Hepatocyte (in vitro differentiated cells): ENCODE data around the gene C17orf78. TPM values are rescaled to one million over a fixed set of nuclear protein-coding genes. Genes with fewer than 3 reads are reported as not detected.
A peak's percentile ranks its signal among the peaks of the same experiment; 100 is the strongest.
"Not testable (repeated sequence)": the region's sequence is repeated elsewhere in the genome, so short reads cannot be mapped to it uniquely, and the experiment has no call there.

Source experiments
- DNase-seq: peaks from one replicate; pipeline ENCODE4 v3.0.0-alpha.2; 2016; ENCODE audit warnings: low spot score
- H2AFZ ChIP-seq: fragments of 200-600 bp; sonication (generic); 2 replicates; pipeline ENCODE4 v1.6.0; 2016; ENCODE audit warnings: antibody characterized with exemption, mild to moderate bottlenecking
- H3K27ac ChIP-seq: fragments of 200-600 bp; sonication (generic); 2 replicates; pipeline ENCODE4 v1.5.1; 2016; ENCODE audit warnings: mild to moderate bottlenecking
- H3K27me3 ChIP-seq: fragments of 200-600 bp; sonication (generic); 2 replicates; pipeline ENCODE4 v1.6.1; 2016
- H3K36me3 ChIP-seq: fragments of 200-600 bp; sonication (generic); replicated peaks from 2 replicates; pipeline ENCODE4 v1.5.1; 2016; ENCODE audit warnings: low read depth; ENCODE audit not compliant: insufficient read depth
- H3K4me1 ChIP-seq: fragments of 200-600 bp; sonication (generic); 2 replicates; pipeline ENCODE4 v1.5.1; 2016; ENCODE audit warnings: mild to moderate bottlenecking, moderate library complexity; ENCODE audit not compliant: insufficient read depth
- H3K4me2 ChIP-seq: fragments of 200-600 bp; sonication (generic); 2 replicates; pipeline ENCODE4 v1.6.0; 2016
- H3K4me3 ChIP-seq: fragments of 200-600 bp; sonication (generic); 2 replicates; pipeline ENCODE4 v1.5.1; 2016; ENCODE audit warnings: mild to moderate bottlenecking
- H3K79me2 ChIP-seq: fragments of 200-600 bp; sonication (generic); 2 replicates; pipeline ENCODE4 v1.6.0; 2017; ENCODE audit warnings: mild to moderate bottlenecking
- H3K9me2 ChIP-seq: fragments of 200-600 bp; sonication (generic); replicated peaks from 2 replicates; pipeline ENCODE4 v1.6.0; 2017; ENCODE audit warnings: mild to moderate bottlenecking; ENCODE audit not compliant: insufficient read depth
- H3K9me3 ChIP-seq: fragments of 200-600 bp; sonication (generic); 2 replicates; pipeline ENCODE4 v1.5.1; 2016; ENCODE audit warnings: low read depth, mild to moderate bottlenecking
- H4K20me1 ChIP-seq: fragments of 200-600 bp; sonication (generic); 2 replicates; pipeline ENCODE4 v1.6.0; 2016; ENCODE audit warnings: mild to moderate bottlenecking; ENCODE audit not compliant: insufficient read depth, poor library complexity, severe bottlenecking
- CTCF ChIP-seq: fragments of 200-600 bp; sonication (generic); IDR thresholded peaks from 2 replicates; pipeline ENCODE4 v1.5.1; 2016; ENCODE audit warnings: antibody characterized with exemption, mild to moderate bottlenecking; ENCODE audit not compliant: poor library complexity
- EZH2 ChIP-seq: fragments of 200-600 bp; sonication (generic); IDR thresholded peaks from 2 replicates; pipeline ENCODE4 v1.6.1; 2016; ENCODE audit warnings: antibody characterized with exemption, mild to moderate bottlenecking, borderline replicate concordance
- EZH2phosphoT487 ChIP-seq: fragments of 200-600 bp; sonication (generic); IDR thresholded peaks from one replicate; pipeline ENCODE4 v1.6.1; 2018; ENCODE audit warnings: antibody characterized with exemption, mild to moderate bottlenecking, low read depth, moderate library complexity; ENCODE audit not compliant: unreplicated experiment, severe bottlenecking
- WGBS: methylation state at CpG from one replicate; pipeline ENCODE4 v1.1.6; 2016; ENCODE audit warnings: low lambda C conversion rate; ENCODE audit errors: missing lambda C conversion rate; 5-methylcytosine and 5-hydroxymethylcytosine counted together
- polyA plus RNA-seq: library from polyadenylated mRNA; unstranded; fragments of >200 nt; fragmentation: Nextera tagmentation; extraction: Ambion mirVana; gene quantifications from 2 replicates; pipeline ENCODE4 v1.2.1, GENCODE V29; 2016
- total RNA-seq: library from RNA; depleted of rRNA; stranded (reverse); fragments of >200 nt; gene quantifications from 2 replicates; pipeline ENCODE4 v1.2.3, GENCODE V29; 2014

Gene C17orf78
- total and polyA plus RNA-seq, 2 experiments from 2014 or later, result not detected

DNA sequence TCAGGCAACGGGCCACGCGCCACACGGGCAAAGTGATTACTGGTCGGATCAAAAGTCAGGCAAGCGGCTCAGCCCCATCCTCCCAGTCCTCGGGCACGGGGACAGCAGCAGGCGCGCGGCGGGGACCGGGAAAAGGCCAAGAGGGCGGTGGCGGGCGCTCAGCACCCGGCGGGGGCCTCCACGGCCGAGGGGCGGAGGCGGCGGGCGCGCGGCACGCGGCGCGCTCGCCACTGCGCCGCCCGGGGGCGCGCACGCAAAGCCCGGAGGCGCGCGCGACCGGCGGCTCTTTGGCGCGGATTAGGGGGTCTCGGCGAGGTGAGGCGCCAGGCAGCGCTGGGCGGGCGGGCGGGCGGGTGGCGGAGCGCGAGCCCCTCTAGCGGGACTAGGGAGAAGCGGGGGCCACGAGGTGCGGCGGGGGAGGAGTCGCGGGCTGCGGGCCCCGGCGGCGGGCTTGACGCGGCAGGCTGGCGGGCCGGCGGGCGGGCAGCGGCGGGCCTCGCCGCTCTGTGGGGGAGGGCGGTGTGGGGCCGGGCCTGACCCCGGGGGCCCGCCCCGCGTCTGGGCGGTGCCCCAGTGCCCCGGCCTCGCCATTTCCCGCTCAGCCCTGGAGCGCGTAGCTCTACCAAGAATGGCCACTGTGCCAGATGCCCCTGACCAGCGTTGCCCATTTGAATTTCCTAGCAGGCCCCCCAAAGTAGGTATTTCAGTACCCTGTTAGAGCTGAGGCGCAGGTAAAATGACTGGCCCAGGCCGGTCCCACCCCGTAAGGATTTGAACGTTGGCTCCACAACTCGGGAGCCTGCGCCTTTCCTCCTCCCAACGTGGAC, 31.1 kb downstream of the C17orf78 start, which contains the start of the genes ACACA and TADA2A:
TSS of gene ACACA (minus strand) at position 202 of the 827 bp plus-strand sequence. CDS start 537 bp downstream, outside the sequence.
TSS of gene TADA2A (plus strand) at position 252 of the 827 bp plus-strand sequence. CDS start 4,480 bp downstream, outside the sequence.
- Histone ChIP-seq H3K79me2 (peaks cover 40% of the 10 kb centered on the region), H3K4me3 (peak within 1 kb of the TSS; percentile 75), H4K20me1 (no peaks in the 10 kb centered on the region), H3K9me3 (no peaks in the 10 kb centered on the region), H3K9me2 (no peaks in the 10 kb centered on the region), H2AFZ (peak within 1 kb of the TSS; percentile 100), H3K27me3 (no peaks in the 10 kb centered on the region), H3K4me1 (no peaks in the 10 kb centered on the region), H3K27ac (peak within 1 kb of the TSS; percentile 96), H3K4me2 (peak within 1 kb of the TSS; percentile 83), H3K36me3 (no peaks in the 10 kb centered on the region)
- WGBS, result under 1% methylated on average over 22 of the region's 98 CpGs
- TF ChIP-seq EZH2phosphoT487, result no peak
- TF ChIP-seq CTCF, result no peak
- TF ChIP-seq EZH2, result no peak
- peak; percentile 92 for DNase-seq

GRCh38 chr17:37408145-37408479, 32.3 kb downstream of the C17orf78 start:
- not testable (repeated sequence) for H3K4me1 ChIP-seq, DNase-seq, H4K20me1 ChIP-seq, H2AFZ ChIP-seq, H3K36me3 ChIP-seq, H3K4me3 ChIP-seq, H3K9me3 ChIP-seq, H3K27ac ChIP-seq, H3K27me3 ChIP-seq, H3K9me2 ChIP-seq
- Histone ChIP-seq H3K4me2 (peak overlapping the region; percentile 83), H3K79me2 (peaks cover 40% of the 10 kb centered on the region)
- WGBS, result 95% methylated on average over 13 of the region's 13 CpGs

DNA sequence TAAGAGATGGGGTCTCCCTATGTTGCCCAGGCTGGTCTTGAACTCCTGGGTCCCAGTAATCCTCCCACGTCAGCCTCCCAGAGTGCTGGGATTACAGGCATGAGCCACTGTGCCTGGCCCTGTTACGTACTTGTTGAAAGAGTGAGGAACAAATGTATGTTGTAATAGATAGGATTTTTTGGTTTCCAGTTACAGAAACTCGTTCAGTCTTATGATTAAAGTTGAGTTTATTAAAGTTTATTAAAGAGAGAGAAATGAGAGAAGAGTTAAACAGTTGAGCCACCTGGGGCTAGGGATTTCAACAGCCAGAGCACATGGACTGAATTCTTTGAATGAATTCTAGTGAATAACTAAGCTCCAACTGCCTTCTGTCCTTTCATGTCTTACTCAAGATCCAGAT, 34.6 kb downstream of the C17orf78 start:
- Histone ChIP-seq H3K27ac (no peak overlapping the region), H3K27me3 (no peaks in the 10 kb centered on the region), H4K20me1 (no peaks in the 10 kb centered on the region), H3K36me3 (no peaks in the 10 kb centered on the region), H2AFZ (no peak overlapping the region), H3K79me2 (peaks cover 34% of the 10 kb centered on the region), H3K9me2 (no peaks in the 10 kb centered on the region), H3K4me1 (no peaks in the 10 kb centered on the region), H3K9me3 (no peaks in the 10 kb centered on the region), H3K4me3 (no peak overlapping the region), H3K4me2 (no peak overlapping the region)
- 84% methylated on average over 3 of the region's 3 CpGs for WGBS
- no peak for DNase-seq
- no peak for TF ChIP-seq EZH2
- TF ChIP-seq EZH2phosphoT487, result no peak
- TF ChIP-seq CTCF, result no peak

DNA sequence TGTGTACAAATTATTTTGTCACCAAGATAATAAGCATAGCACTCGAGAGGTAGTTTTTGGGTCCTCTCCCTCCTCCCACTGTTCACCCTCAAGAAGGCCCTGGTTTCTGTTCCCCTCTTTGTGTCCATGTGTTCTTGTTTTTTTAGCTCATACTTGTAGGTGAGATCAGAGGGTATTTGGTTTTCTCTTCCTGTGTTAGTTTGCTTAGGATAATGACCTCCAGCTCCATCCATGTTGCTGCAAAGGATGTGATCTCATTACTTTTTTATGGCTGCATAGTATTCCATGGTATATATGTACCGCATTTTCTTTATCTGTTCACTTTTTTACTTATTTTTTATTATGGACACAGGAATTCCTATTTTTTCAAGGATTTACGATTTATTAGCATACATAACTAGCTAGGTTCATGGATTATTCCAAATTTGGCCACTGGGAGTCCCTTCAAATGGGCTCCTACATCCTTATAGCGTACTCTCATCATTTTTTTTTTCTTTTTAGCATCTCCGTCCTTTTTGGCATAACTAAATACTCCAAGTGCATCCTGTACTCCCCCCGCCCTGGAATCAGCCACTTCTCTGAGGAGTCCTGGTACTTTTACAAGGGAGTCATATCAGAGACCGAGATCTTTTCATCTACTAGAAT, 38.2 kb downstream of the C17orf78 start:
- Histone ChIP-seq H3K9me3 (no peaks in the 10 kb centered on the region), H3K4me2 (no peak overlapping the region), H3K4me1 (no peaks in the 10 kb centered on the region), H4K20me1 (no peaks in the 10 kb centered on the region), H3K9me2 (no peaks in the 10 kb centered on the region), H3K79me2 (peaks cover 14% of the 10 kb centered on the region), H3K27ac (no peak overlapping the region), H3K27me3 (no peaks in the 10 kb centered on the region), H2AFZ (no peak overlapping the region), H3K4me3 (no peak overlapping the region), H3K36me3 (no peaks in the 10 kb centered on the region)
- no peak for DNase-seq
- 99% methylated on average over 7 of the region's 7 CpGs for WGBS
- TF ChIP-seq EZH2, result no peak
- TF ChIP-seq CTCF, result peak; percentile 9
- TF ChIP-seq EZH2phosphoT487, result no peak
